NCI-H187 treated with DMSO at 0.1 percent for 48 hours (cell line): ENCODE measurements around the gene CCDC142.
"Not testable (repeated sequence)": the region's sequence is repeated elsewhere in the genome, so short reads cannot be mapped to it uniquely, and the experiment has no call there.

Source experiments
- DNase-seq: peaks from one replicate; lab custom pipeline; 2025; lab: John Stamatoyannopoulos, UW

The CCDC142 gene

GRCh38 chr2:74442483-74443297, 40.1 kb downstream of the CCDC142 start:
- not testable (repeated sequence) for DNase-seq

GRCh38 chr2:74441690-74442482, 40.9 kb downstream of the CCDC142 start, which contains the start of gene RTKN:
Gene RTKN (minus strand): TSS chr2:74441937. CDS start chr2:74441816, 121 bp downstream.
- no peak for DNase-seq

GRCh38 chr2:74441170-74441689, 41.6 kb downstream of the CCDC142 start:
- no peak for DNase-seq

GRCh38 chr2:74440378-74441169, 42.2 kb downstream of the CCDC142 start:
- no peak for DNase-seq

- DNase-seq = no peak
Observed at GRCh38 chr2:74439803-74440377, 42.9 kb downstream of the CCDC142 start.

GRCh38 chr2:74439373-74439772, 43.4 kb downstream of the CCDC142 start:
- no peak for DNase-seq

- no peak for DNase-seq
Observed at GRCh38 chr2:74438248-74438647, 44.5 kb downstream of the CCDC142 start.

- no peak for DNase-seq
Observed at GRCh38 chr2:74436848-74437695, 45.7 kb downstream of the CCDC142 start.

- no peak for DNase-seq
Observed at GRCh38 chr2:74436111-74436805, 46.5 kb downstream of the CCDC142 start.

- no peak for DNase-seq
Observed at GRCh38 chr2:74430502-74430901, 52.3 kb downstream of the CCDC142 start.

- no peak for DNase-seq
Observed at GRCh38 chr2:74429487-74430451, 53.0 kb downstream of the CCDC142 start.

- DNase-seq = no peak
Observed at GRCh38 chr2:74428675-74429074, 54.1 kb downstream of the CCDC142 start.

- DNase-seq = no peak
Observed at GRCh38 chr2:74427551-74427950, 55.2 kb downstream of the CCDC142 start.

GRCh38 chr2:74426181-74426758, 56.5 kb downstream of the CCDC142 start:
- DNase-seq = no peak

GRCh38 chr2:74425523-74425922, 57.3 kb downstream of the CCDC142 start:
- DNase-seq = no peak

- DNase-seq = no peak
Observed at GRCh38 chr2:74424995-74425406, 57.8 kb downstream of the CCDC142 start.

GRCh38 chr2:74424139-74424992, 58.4 kb downstream of the CCDC142 start:
- DNase-seq = no peak
